GM08714 (cell line): Measurements from ENCODE around the gene CHST14.
"Not testable (repeated sequence)": the region's sequence is repeated elsewhere in the genome, so short reads cannot be mapped to it uniquely, and the experiment has no call there.

Experiments
- H3K4me3 ChIP-seq: fragments of 200-500 bp; sonication (Bioruptor generic); 2 replicates; pipeline ENCODE4 v1.5.1; 2014; ENCODE audit warnings: mild to moderate bottlenecking, low read length, inconsistent platforms
- ZNF274 ChIP-seq: IDR thresholded peaks from 2 replicates; pipeline ENCODE4 v1.6.1; 2012; ENCODE audit warnings: mild to moderate bottlenecking, low read depth, low read length

The CHST14 gene

GRCh38 chr15:40449275-40449674 is 21.5 kb upstream of the CHST14 start:
- no peak overlapping the region for H3K4me3 ChIP-seq
- TF ChIP-seq ZNF274: no peak

GRCh38 chr15:40450047-40450446 is 20.7 kb upstream of the CHST14 start:
- no peak overlapping the region for H3K4me3 ChIP-seq
- TF ChIP-seq ZNF274: no peak

DNA sequence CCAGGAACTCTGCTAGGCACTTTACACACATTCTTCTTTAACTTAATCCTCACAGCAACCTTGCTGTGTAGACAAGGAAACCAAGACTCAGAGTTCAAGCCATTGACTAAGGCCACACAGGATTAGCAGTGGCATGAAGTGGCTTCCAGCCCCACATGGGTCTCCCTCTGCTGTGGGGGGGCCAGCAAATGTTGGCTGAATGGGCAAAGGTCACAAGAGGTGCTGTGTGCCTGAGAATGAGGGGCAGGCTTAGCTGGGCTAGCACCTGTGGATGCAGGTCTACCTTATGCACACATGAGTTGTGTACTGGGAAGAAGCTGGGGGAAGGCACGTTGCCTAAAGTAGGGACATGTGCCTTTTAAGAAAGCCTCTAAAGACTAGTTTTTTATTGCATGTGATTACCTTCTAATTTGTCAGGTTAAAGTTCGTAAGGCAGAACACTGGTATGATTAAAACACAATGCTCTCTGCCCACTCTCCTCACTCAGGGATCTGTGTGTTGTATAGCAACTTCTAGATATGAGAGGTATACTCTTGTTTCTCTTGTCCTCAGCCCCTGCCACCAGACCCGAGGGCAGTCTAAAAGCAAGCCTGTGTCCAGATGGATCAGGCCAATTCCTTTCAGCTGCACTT is 19.1 kb upstream of the CHST14 start:
- TF ChIP-seq ZNF274: no peak
- no peak overlapping the region for H3K4me3 ChIP-seq

DNA sequence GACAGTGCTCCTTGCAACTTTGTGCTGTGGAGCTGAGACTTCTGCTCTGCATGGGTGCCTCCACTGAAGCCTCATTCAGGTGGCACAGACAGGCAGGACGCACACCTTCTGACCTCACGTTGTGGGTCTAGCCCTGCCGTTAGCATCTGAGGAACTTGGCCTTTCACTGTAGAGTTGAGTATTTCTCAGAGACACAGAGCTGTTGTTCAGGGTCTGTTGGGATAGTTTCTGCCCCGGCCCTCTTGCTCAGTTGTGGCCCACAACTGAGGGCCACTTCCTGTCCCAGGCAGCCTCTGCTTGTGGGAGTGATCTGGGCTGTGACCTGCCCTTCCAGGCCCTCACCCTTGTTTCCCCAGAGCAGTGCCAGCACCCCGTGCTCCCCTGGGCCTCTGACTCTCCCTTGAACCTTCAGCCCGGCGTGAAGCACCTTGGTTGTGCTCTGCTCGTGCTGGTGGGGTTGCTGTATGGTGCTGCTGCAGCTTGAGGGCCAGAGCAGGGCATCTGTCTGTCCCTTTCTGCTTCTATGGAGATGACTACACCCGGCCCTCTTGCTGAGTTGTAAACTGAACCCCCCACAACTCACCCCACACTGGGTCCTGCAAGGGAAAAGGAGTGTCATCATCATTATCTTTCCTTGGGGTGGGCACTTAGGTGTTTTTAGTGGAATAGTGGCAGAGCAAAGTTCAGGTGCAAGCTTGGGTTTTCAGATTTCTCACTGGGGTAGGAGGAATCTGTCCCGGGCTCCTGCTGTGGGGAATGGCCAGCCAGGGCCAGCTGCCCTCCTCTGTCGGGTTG is 18.3 kb upstream of the CHST14 start:
- TF ChIP-seq ZNF274: no peak
- no peak overlapping the region for H3K4me3 ChIP-seq

DNA sequence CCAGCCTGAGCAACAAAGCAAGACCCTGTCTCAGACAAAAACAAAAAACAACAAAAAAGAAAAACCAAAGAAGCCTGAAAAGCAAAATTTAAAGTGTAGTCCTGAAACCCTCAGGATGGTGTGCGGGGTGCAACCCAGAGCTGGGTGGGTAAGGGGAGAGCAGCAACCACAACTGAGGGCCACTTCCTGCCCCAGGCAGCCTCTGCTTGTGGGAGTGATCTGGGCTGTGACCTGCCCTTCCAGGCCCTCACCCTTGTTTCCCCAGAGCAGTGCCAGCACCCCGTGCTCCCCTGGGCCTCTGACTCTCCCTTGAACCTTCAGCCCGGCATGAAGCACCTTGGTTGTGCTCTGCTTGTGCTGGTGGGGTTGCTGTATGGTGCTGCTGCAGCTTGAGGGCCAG is 16.8 kb upstream of the CHST14 start:
- not testable (repeated sequence) for H3K4me3 ChIP-seq

GRCh38 chr15:40454904-40455391 is 15.8 kb upstream of the CHST14 start:
- H3K4me3 ChIP-seq: no peak overlapping the region
- TF ChIP-seq ZNF274: no peak

DNA sequence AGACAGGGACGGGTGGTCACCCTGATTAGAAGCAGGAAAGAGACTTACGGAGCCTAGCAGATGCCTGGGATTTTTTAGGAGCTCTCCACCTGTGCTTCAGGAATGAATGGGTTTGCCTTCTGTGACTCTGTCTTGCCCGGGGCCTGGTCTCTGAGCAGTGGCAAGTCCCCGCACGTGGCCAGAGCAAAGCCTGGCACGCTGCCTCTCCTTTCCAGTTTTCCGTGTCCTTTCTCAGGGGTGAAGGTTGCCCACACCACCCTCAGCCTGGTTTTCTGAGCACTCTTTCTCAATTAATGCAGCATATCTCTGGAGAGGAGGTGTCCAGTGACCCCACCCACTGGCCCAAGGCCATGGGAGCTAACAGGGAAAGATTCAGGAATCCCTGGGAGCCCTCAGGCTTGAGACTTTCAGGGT is 14.5 kb upstream of the CHST14 start:
- no peak for TF ChIP-seq ZNF274
- no peak overlapping the region for H3K4me3 ChIP-seq

DNA sequence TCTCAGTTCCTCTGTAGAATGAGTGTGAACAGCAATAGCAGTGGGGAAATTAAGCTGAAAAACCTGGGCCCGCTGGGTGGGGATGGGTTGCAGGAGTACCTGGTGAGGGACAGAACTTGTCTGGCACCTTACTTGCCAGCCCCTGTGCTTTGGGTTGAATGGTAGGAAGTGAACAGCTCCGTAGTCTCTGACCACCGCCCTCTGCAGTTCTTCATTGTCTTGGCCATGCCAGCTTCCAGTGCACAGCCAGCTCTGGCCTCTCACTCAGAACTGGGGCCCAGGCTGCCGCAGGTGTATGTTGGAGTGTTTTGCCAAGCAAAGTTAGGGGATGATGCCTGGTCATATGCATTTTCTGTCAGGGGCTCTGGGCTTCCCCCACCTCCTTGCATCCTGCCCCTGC is 14.0 kb upstream of the CHST14 start:
- no peak for TF ChIP-seq ZNF274
- no peak overlapping the region for H3K4me3 ChIP-seq

GRCh38 chr15:40458495-40459371 is 12.1 kb upstream of the CHST14 start:
- H3K4me3 ChIP-seq: no peak overlapping the region
- TF ChIP-seq ZNF274: no peak

DNA sequence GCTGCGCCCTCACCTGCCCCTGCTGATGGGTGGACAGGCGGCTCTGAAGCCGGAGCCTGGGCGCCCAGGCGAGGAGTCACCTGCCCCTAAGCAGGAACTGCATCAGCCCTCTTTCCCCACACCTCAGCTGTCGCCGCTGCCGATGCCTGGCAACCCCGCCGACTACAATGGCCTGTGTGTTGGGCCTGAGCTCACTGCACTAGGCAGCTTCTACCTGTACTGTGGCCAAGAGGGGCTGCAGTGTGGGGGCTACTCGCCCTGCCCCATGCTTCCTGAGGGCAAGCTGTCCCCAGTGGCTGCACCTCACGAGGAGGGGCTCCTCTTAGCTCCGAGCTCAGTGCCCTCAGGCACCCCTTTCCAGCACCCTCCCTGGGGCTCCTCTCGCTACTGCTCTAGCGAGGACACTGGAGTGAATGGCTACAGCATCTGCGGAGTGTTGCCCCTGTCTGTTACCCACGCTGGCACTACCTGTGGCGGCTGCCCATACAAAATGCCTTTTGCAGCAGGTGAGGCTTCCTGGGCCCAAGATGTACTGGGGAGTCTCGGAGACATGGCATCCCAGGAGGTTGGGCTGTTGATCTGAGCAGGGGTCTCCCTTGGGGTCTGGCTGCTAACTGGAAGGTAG is 11.3 kb upstream of the CHST14 start:
- no peak overlapping the region for H3K4me3 ChIP-seq
- no peak for TF ChIP-seq ZNF274

DNA sequence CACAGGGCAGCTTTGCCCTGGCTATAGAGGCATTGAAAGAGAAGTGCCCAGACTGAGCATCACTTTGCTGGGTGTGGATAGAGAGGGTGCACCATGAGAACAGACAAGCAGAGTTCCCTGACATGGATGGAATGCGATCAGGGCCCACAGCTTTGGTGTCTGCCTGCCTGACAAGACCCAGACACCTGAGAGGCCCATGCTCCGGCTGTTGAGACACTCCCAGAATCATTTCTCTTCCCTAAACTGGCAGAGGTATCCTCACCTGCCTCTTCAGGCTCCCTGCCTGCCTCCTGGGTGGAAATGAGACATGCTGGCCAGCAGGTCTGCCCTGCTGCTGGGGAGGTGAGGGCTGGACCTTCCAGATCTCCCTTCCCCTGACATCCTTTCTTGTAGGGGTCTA is 10.4 kb upstream of the CHST14 start:
- TF ChIP-seq ZNF274: no peak
- H3K4me3 ChIP-seq: no peak overlapping the region

- no peak overlapping the region for H3K4me3 ChIP-seq
- no peak for TF ChIP-seq ZNF274
Measured at GRCh38 chr15:40461958-40462357, 8.8 kb upstream of the CHST14 start.

DNA sequence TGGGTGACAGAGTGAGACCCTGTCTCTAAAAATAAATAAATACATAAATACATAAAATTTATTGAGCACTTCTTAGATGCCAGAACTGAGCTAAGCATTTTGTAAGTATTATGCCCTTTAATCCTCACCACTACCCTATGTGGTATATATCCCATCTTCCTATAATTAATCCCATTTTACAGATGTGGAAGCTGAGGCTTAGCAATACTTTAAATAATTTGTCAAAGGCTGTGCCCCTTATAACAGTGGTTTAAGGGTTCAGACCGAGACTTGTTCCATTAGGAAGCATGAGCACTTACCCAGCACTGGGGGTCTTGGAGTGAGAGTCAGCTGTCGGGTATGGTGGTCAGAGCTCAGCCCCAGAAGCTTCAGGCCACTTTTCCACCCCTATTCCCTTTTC is 7.5 kb upstream of the CHST14 start:
- no peak for TF ChIP-seq ZNF274
- no peak overlapping the region for H3K4me3 ChIP-seq

DNA sequence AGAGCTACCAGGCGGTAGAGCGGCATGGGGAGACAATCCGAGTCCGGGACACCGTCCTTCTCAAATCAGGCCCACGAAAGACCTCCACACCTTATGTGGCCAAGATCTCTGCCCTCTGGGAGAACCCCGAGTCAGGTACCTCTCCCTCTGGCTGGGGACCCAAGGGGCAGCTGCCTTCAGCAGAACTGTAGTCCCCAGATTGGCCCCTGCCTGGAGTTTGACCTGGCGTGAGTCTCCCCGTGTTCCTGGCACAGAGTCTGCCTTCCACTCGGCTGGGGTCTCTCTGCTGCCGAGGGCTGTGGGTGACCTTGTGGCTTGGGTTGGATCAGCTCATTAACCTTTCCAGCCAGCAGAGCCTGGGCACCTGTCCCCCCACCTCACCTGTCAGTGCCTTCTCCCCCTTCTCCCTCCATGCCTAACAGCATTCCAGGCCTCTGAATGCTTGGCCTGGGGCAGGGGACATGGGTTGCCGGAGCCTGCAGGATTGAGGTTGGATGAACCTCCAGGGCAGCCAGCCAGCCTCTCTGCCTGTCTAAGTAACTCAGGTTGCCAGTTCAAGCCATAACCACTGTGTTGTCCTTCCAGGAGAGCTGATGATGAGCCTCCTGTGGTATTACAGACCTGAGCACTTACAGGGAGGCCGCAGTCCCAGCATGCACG is 6.8 kb upstream of the CHST14 start:
- TF ChIP-seq ZNF274: no peak
- no peak overlapping the region for H3K4me3 ChIP-seq
